NCI-H69 (cell line): ENCODE results near the gene SLC34A1.
"Not testable (repeated sequence)": the region's sequence is repeated elsewhere in the genome, so short reads cannot be mapped to it uniquely, and the experiment has no call there.

Source experiments
- DNase-seq: peaks from one replicate; lab custom pipeline; 2025; lab: John Stamatoyannopoulos, UW

Gene SLC34A1, protein sequence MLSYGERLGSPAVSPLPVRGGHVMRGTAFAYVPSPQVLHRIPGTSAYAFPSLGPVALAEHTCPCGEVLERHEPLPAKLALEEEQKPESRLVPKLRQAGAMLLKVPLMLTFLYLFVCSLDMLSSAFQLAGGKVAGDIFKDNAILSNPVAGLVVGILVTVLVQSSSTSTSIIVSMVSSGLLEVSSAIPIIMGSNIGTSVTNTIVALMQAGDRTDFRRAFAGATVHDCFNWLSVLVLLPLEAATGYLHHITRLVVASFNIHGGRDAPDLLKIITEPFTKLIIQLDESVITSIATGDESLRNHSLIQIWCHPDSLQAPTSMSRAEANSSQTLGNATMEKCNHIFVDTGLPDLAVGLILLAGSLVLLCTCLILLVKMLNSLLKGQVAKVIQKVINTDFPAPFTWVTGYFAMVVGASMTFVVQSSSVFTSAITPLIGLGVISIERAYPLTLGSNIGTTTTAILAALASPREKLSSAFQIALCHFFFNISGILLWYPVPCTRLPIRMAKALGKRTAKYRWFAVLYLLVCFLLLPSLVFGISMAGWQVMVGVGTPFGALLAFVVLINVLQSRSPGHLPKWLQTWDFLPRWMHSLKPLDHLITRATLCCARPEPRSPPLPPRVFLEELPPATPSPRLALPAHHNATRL

DNA sequence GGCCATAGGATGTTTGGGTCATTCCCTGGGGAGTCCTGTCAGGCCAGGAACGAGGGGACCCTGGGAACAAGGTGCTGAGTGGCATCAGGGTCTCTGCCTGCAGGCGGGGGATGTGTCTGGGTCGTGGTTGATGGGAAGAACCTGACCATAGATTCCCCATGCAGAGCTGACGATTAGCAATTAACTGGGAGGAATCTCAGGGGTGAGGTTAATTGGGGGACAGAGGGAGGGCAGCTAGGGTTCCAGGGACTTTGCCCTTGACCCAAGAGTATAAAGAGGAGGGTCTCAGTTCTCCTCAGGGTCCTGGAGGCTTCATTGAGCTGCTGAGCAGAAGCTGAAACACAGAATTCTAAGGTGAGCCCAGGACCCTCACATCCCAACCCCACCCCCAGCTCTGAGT, at the start of gene SLC34A1:
TSS of gene SLC34A1 (plus strand) at position 301 of the 400 bp plus-strand sequence. CDS start 1,308 bp downstream, outside the sequence.
- no peak for DNase-seq

DNA sequence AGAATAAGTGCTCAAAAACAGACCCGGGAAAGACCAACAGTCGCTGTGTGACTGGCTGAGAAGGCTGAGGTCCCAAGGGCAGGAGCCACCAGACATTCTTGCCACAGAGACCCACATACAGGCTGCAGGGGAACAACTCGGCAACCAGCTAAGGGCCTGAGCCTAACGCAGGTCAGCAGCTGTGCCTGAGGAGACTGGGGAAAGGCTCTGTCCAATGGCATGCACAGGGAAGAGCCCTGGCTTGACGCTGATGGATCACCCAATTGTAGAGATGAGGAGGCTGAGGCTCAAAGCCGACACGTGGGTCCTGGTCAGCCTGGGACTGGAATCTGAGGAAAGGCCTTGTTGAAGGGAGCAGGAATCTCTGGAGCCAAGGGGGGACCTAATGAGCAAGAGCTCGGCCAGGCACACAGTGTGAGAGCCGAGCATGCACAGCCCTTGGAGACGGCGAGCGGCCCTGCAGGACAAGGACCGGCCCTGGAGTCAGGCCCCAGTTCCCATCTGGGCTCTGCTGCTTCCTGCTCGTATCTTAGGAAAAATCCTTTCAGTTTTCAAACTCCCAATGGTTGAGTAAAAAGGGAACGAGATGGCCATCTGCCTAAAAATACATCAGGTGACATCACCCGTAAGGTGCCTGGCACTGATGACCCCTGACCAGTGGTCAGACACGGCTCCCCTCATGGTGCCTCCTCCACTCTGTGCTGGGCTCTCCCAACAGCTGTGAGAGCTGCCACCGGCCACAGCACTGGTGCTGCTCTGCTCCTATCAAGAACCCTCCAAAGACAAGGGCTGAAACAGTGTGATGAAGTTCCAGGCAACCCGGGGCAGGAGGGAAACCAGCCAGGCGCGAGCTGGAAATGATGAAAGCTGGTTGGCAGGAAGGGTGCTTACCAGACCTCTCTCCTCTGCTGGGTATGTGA, 49.2 kb upstream of the SLC34A1 start:
- no peak for DNase-seq

DNA sequence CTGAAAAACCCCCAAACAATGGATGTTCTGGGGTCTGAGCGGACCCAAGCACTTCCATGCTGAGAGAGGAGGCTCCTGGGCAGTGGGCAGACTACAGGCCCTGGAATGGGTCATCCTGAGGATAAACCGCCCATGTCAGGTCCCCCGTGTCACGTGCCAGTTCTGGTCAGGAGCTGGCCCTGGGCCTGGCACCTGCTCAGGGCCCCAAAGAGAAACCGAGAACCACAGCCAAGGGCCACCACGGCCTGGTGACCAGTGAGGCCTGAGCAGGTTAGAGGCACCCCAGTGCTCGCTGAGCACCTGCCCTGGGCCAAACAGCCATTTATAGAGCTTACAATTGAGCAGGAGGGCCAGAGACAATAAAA, 48.6 kb upstream of the SLC34A1 start:
- no peak for DNase-seq

DNA sequence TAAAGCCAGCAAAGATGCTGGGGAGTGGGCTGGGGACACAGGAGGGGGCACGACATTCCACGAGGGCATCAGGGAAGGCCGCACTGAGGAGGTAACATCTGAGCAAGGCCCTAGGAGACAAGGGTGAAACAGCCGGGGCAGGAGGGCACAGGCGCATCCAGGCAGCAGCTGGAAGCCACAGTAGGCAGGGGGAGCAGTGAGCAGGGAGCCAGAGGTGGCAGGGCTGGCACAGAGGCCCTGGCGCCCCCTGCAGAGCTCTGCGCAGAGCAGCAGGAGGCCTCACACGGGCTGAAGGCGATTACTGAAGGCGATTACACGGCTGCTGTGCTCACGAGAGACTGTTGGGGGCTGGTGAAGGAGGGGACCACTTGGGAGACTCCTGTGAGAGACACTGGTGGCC, 48.1 kb upstream of the SLC34A1 start:
- peak; percentile 12 for DNase-seq

DNA sequence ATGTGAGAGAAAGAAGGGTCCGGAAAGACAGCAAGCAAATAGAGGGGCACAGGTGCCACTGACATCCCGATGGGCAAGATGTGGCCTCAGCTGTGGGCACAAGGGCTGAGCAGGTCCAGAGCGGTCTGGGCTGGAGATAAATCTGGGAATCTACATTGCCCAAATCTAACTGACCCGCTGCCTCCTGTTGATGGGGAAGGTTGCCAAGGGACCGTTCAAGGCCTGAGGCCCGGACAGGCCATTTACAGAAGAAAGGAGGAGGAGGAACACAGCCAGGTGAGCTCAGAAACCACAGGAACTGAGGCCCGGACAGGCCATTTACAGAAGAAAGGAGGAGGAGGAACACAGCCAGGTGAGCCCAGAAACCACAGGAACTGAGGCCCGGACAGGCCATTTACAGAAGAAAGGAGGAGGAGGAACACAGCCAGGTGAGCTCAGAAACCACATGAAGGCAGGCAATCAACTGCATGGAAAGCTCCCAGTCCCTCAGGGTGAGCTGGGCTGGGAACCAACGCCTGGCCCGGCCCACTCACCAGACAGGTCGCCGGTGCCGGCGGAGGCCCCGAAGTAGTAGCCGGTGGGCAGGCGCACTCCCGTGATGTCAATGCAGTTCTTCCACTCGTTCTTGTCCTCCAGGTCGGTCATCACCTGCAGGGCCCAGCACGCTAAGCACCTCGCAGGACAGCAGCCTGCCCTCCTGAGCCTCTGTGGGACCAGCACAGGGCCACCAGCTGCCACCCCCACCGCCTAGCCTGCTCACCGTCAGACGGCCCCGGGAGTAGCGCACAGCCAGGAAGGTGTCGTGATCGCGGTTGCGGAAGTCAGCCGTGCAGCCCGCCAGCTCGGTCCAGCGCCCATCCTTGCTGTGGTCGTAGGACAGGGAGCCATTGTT, 47.4 kb upstream of the SLC34A1 start:
- DNase-seq, result no peak

DNA sequence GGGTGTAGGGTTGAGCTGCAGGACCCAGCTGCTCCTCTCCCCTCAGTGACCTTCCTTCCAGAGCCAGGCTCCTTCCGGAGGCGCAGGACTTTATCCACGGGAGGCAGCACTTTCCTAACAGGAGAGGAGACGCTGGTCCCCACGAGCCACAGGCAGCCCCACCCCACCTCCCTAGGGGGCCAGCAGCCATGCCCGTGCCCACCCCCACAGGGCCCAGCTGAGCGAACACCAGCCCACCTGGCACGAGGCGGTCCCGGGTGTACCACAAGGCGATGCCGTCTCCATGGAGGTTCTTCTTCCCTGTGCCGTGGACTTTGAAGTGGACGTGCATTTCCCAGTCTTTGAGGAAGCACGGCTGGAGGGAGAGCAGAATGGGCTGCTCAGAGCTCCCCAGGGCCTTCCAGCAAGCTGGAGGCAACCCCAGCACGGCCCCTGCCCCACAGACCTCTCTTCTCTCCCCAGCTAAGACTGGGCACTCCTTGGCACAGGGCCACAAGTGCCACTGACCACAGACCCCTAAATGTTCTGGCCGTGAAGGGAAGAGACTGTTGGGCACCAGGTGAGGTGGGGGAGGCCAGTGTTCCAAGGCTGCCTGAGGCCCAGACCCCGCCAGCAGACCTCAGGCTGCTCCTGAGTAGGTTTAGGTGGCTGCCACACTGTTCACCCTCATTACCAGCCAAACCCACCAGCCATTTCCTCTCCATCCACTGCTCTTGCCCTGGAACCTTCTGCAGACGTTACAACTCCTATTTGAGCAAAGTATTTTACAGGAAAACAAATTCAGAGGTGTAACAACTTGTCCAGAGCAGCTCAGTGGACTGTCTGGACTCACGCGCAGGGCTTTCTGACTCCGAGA, 45.8 kb upstream of the SLC34A1 start:
- no peak for DNase-seq

DNA sequence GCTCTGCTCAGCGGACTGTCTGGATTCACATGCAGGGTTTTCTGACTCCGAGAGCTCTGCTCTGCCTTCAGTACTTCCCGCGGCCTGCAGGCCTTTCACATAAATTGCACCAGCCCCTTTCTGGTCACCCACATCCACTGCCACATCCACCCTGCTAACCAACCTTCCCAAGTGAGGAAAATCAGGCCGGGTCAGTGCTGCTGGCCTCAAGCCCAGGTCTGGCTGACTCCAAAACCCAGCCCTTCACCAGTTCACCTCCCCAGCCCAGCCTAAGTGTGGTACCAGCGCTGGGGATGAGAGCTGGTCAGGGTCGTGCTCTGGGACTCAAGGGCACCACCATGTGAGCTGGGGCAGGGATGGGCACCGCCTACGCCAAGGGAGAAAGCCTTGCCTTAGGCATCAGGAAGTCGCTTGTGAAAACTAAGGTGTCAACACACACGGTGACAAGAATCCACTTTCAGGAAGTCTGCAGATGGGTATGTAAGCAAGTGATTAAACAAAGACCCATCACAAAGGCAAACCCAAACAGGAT, 45.1 kb upstream of the SLC34A1 start:
- DNase-seq, result peak; percentile 54

DNA sequence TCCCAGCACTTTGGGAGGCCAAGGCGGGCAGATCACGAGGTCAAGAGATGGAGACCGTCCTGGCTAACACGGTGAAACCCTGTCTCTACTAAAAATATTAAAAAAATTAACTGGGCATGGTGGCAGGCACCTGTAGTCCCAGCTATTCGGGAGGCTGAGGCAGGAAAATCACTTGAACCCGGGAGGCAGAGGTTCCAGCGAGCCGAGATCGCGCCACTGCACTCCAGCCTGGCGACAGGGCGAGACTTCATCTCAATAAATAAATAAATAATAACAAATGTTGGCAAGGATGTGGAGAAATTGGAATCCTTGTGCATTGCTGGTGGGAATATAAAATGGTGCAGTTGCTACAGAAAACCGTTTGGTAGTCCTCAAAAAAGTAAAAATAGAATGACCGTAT, 41.2 kb upstream of the SLC34A1 start:
- DNase-seq, result not testable (repeated sequence)

DNA sequence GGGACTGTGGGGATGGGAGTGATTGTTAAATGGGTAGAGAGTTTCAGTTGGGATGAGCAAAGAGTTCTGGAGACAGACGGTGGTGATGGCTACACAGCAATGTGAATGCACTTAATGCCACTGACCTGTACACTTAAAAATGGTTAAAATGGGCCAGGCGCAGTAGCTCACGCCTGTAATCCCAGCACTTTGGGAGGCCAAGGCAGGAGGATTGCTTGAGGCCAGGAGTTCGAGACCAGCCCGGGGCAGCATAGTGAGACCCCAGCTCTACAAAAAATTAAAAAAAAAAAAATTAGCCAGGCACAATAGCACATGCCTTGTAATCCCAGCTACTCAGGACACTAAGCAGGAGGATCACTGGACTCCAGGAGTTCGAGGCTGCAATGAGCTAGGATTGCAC, 40.5 kb upstream of the SLC34A1 start:
- DNase-seq, result no peak

DNA sequence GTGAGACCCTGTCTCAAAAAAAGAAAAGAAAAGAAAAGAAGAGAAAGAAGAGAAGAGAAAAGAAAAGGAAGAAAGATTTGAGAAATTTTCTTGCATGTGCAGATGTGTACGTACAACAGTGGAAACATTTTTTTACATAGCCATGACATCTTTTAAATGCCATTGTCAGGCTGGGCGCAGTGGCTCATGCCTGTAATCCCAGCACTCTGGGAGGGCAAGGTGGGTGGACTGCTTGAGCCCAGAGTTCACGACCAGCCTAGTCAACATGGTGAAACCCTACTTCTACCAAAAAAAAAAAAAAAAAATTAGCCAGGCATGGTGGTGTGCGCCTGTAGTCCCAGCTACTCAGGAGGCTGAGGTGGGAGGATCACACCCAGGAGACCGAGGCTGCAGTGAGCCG, 39.3 kb upstream of the SLC34A1 start:
- DNase-seq, result no peak

DNA sequence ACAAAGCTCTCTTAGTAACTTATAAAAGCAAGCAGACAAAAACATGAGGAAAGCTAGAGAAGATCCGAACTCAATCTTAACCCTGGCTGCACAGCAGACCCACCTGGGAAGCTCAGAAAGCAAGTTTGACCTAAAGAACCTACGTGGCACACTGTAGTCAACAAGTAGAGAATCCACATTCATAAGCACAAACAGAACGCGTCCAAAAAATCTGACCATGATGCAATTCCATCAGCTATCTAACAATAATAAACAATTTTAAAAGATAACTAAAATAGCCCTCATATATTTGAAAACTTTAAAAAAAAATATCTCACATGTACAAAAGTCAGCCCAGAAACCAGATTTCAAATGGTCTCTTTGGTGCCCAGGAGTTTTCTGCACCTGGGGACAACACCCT, 37.4 kb upstream of the SLC34A1 start:
- DNase-seq, result no peak

DNA sequence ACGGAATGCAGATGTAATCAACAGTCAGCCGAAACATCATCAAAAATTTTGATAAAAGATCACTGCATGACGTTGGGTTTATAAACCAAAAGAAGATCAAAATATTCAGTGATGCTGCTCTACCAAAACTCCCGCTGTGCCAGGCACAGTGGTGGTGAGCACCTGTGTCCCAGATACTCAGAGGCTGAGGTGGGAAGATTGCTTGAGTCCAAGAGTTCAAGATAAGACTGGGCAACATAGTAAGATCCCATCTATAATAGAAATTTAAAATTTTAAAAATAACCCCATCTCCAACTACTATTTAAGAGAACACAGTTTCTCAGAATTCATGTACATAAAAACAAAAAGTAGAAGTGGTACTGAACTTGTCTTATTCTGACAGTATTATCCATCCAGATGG, 36.5 kb upstream of the SLC34A1 start:
- DNase-seq, result no peak

DNA sequence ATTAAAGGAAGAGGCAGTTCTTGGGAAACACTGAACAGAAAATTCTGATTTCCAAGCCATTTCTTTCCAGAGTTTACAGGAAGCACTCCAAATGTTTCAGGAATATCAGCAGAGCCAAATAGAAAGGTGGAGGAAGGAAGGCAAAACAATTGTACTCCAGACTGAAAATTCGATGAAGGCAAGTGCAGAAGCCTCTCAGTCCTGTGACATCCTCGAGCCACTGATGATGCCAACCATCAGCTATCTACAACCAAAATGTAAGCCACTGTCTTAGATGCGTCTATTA, 34.9 kb upstream of the SLC34A1 start:
- DNase-seq, result no peak

DNA sequence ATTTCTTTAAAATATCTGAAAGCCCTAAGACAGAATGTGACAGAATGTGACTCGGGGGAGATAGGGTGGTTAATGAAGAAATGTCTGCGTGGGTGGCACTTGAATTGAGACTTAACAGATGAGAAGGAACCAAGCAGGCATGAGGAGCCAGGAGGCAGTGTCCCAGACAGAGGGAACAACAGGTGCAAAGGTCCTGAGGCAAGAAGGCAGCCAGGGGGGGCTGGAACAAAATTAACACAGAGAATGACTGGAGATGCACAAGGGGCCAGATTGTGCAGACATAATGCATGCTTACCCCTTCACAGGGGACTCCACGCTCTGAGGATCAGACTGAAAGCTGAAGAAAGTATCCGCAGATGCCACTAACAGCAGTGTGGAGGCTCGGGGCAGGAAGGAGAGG, 34.5 kb upstream of the SLC34A1 start:
- no peak for DNase-seq

DNA sequence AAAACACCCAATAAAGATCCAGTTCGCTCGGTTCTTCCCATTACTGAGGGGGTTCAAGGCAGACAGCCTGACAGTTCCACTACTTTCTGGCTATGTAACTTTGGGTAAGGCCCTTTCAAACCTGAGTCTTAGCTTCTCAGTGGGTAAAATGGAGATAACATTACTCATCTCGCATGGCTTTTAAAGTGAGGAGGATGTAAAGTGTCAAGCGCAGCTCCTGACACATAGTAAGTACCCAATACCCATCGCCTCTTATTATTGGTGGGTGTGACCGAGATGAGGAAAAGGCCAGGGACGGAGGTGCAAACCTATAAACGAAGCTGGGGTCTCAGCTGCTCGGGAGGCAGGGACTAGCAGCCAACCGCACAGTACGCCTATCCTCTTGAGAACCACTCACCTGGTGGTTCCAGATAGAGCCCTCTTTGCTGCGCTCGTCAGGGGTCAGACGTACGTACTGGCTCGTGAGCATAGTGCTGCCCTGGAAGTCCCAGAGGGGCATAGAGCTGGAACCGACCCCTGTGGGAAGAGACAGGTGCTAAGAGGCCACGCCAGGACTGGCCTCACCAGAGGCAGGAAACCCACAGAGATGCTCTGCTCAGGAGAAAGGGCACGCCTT, 33.4 kb upstream of the SLC34A1 start:
- peak; percentile 49 for DNase-seq

DNA sequence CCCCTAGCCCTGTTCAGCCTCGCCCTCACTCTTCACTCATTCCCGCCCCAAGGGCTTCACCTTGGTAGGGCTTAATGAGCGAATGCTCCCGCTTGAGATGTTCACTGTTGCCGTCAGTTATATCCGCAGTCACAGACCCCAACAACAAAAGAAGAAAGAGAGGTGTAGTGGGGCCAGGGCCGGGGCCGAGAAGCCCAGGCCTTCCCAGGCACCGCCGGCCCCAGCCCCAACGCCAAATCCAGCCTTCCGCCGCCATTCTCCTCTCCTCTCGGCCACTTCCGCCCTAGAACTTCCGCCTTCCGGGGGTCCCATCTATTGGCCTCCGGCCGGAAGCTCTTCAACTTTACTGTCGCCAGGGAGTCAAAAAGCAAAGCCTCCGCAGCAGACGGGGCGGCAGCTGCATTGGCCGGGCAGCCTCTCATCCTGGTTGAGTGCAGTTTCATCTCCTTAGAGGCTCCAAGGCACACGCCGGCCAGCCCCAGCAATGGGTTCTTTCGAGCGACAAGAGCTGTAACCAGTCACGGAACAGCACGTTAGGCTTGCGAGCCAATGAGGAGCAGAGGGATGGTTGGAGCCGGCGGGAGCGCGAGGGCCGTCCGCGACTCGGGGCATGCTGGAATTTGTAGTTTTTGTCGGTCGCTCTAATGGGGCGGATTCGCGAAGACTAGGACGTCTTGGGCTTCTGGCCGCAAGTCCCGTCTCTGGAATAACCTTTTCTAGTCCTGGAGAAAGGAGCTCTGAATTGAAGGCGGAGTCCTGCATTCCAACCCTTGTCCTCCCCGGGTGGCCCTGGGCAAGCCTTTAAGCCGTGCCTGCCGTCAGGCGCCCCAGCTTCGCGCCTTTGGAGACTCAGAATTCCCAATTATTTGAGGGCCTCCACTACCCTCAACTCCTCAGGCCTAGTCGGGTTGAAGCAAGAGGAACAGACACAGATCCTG, 32.6 kb upstream of the SLC34A1 start, which contains the start of gene LMAN2:
TSS of gene LMAN2 (minus strand) at position 277 of the 938 bp plus-strand sequence. CDS start at position 256, 21 bp downstream.
- DNase-seq, result peak; percentile 98

DNA sequence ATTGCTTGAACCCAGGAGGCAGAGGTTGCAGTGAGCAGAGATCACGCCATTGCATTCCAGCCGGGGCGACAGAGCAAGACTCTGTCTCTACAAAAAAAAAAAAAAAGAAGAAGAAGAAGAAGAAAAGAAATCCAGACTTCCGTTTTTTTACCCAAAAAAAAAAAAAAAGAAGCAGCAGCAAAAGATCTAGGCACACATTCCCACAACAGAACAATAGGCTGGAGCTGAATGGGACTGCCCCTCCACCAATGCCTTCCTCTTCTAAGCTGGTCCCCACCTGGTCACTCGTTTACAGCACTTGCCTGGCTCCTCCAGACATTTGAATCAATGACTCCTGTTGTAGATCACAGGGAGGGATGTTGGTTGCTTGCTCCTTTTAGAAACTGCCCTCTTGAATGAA, 31.1 kb upstream of the SLC34A1 start:
- no peak for DNase-seq

DNA sequence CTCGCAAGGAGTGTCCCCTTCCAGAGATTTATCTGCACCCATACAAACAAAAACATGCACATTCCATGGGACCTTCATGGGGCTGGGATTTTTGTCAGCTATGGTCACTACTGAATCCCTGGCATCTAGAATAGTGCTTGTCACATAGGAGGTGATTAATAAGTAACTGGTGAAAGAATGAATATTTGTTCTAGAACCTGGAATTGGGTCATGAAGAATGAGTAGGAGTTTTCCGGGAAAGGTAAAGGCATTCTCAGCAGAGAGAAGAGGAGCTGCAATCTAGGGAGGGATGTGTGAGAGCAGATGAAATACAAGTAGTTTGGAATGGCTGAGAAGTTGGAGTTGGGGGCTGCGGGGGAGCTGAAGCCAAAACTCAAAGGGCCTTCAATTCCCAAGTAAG, 30.0 kb upstream of the SLC34A1 start:
- DNase-seq, result no peak

DNA sequence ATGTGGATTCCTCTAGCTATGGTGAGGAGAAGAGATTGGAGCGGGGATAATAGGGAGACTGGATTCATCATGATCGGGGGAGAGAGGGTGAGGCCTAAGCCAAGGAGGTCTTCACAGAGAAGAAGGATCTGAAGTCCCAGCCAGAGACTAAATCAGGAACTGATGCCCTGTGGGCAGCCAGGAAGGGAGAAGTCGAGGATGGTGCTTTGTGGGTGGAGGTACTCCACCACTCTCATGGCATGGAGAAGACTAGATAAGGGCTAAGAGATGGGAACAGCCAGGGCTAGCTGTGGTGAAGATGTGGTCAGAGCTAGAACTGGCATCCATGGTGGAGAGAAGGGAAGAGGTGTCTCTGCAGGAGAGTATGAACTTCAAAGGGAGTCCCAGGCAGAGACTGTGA, 29.5 kb upstream of the SLC34A1 start:
- no peak for DNase-seq
